NCI-H146 treated with DMSO at 0.1 percent for 48 hours (cell line): ENCODE measurements around the gene SS18.

ENCODE experiments used
- DNase-seq: peaks from one replicate; lab custom pipeline; 2025; ENCODE audit not compliant: unreplicated experiment; lab: John Stamatoyannopoulos, UW

The SS18 gene

DNA sequence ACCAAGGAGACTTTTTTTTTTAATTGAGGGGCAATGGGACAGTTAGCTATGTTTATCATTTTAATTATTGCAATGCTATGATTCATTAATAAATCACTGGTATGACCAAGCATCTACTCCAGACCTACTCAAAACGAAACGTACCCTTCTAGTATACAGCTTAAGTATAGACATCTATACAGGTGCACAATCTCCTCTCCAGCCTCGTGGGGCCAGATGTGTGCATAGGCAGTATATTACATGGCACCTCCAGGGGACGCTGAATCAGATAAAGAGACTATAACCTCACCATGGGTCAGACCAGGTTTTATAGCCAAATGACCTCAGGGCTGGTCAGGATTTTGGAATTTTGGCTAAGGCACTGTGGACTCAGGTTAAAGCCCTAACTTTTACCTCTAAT is 86.6 kb downstream of the SS18 start:
- no peak for DNase-seq

- no peak for DNase-seq
Observed at GRCh38 chr18:26003356-26003755, 87.1 kb downstream of the SS18 start.

GRCh38 chr18:26002375-26002910 is 88.0 kb downstream of the SS18 start:
- DNase-seq = no peak

GRCh38 chr18:25998461-25998860 is 92.0 kb downstream of the SS18 start:
- no peak for DNase-seq

- no peak for DNase-seq
Observed at GRCh38 chr18:25992566-25992965, 97.8 kb downstream of the SS18 start.

GRCh38 chr18:25990473-25990872 is 99.9 kb downstream of the SS18 start:
- DNase-seq = no peak

DNA sequence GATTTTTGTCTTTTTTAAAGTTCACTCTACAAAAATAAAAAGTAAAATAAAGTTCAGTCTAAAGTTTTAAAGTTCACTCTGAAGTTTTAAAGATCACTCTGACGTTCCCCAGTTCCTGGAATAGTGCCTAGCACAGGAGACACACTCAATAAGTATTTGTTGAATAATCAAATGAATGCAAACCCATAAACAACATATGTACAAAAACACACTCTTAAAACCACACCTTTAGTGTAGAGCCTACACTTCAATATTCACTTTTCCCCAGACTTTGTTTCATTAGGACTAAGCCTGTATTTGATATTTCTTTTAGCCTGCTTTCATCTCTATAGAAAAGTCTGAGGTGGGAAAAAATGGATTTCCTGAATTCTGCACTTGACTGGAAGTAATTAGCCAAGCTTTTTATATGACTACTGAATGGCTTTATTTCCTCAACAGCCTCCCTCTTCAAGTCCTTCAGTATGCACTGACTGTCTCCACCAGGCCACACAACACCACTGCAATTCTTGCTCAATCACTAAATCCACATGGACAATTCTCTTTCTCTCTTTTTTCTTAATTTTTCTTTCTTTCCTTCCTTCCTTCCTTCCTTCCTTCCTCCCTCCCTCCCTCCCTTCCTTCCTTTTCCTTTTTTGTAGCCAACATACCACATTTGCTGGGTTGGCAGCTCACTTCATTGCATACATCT is 104.6 kb downstream of the SS18 start:
- no peak for DNase-seq

- DNase-seq = no peak
Observed at GRCh38 chr18:25983730-25984129, 106.7 kb downstream of the SS18 start.

- DNase-seq = no peak
Observed at GRCh38 chr18:25982961-25983360, 107.5 kb downstream of the SS18 start.

GRCh38 chr18:25982153-25982552 is 108.3 kb downstream of the SS18 start:
- no peak for DNase-seq

- DNase-seq = no peak
Observed at GRCh38 chr18:25979369-25980040, 110.9 kb downstream of the SS18 start.

DNA sequence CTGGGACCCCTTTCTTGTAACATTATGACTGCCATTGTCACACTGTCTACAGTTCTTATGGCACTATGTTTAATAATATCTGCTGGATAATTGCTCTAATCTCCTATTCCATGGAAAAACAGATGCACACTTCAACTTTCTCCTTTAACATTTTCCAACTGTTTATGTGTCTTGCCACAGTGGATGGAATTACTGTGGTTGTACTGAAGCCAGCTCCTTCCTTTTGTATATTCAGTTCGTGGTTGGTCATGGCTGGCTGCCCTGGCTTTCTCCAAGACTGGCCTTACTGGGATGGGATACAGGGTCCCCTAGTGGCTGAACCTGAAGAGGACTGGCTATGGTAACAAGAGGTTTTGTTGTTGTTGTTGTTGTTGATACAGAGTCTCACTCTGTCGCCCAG is 113.9 kb downstream of the SS18 start:
- no peak for DNase-seq

GRCh38 chr18:25974630-25975077 is 115.8 kb downstream of the SS18 start:
- DNase-seq = no peak
